Neuronal stem cell (in vitro differentiated cells): ENCODE data around the gene SFXN5.

Experiments
- DNase-seq: peaks from one replicate; pipeline ENCODE4 v3.0.0-alpha.2; 2013; ENCODE audit warnings: low spot score
- H2AFZ ChIP-seq: one replicate; pipeline ENCODE4 v1.6.1; 2013; ENCODE audit warnings: mild to moderate bottlenecking, low read length, inconsistent platforms
- H2AK5ac ChIP-seq: 2 replicates; pipeline ENCODE4 v1.6.1; 2013; ENCODE audit warnings: low read depth, mild to moderate bottlenecking, inconsistent platforms, low read length, moderate library complexity, mixed read lengths
- H2BK120ac ChIP-seq: 2 replicates; pipeline ENCODE4 v1.6.1; 2013; ENCODE audit warnings: low read depth, mild to moderate bottlenecking, inconsistent platforms, low read length, moderate library complexity, mixed read lengths
- H2BK12ac ChIP-seq: one replicate; pipeline ENCODE4 v1.6.1; 2013; ENCODE audit warnings: low read length, inconsistent platforms
- H2BK15ac ChIP-seq: 2 replicates; pipeline ENCODE4 v1.6.1; 2013; ENCODE audit warnings: mild to moderate bottlenecking, low read length, inconsistent platforms, mixed read lengths
- H2BK5ac ChIP-seq: one replicate; pipeline ENCODE4 v1.6.1; 2013; ENCODE audit warnings: inconsistent platforms, mild to moderate bottlenecking, low read length, moderate library complexity
- H3K14ac ChIP-seq: one replicate; pipeline ENCODE4 v1.6.1; 2013; ENCODE audit warnings: low read length, inconsistent platforms
- H3K18ac ChIP-seq: 2 replicates; pipeline ENCODE4 v1.6.1; 2013; ENCODE audit warnings: low read length, inconsistent platforms
- H3K23ac ChIP-seq: 2 replicates; pipeline ENCODE4 v1.6.1; 2013; ENCODE audit warnings: low read depth, mild to moderate bottlenecking, mixed read lengths, low read length, inconsistent platforms; ENCODE audit not compliant: poor library complexity
- H3K27ac ChIP-seq: replicated peaks from 3 replicates; pipeline ENCODE4 v1.5.1; 2013; ENCODE audit warnings: low read length, inconsistent platforms
- H3K27me3 ChIP-seq, 3 experiments: 2 replicates each; pipeline ENCODE4 v1.6.1; 2013; ENCODE audit warnings: low read length in 3 of 3, mild to moderate bottlenecking in 2 of 3, inconsistent platforms in 1 of 3, low read depth in 1 of 3, mixed read lengths in 1 of 3, moderate library complexity in 1 of 3; ENCODE audit not compliant: control insufficient read depth in 3 of 3, insufficient read depth in 3 of 3
- H3K36me3 ChIP-seq, 2 donors: replicated peaks in 1 of 2; 2 replicates each; pipeline ENCODE4 v1.6.1; 2013; ENCODE audit warnings: low read length in 2 of 2; ENCODE audit not compliant: control insufficient read depth in 2 of 2, insufficient read depth in 2 of 2
- H3K4ac ChIP-seq: 2 replicates; pipeline ENCODE4 v1.6.1; 2013; ENCODE audit warnings: inconsistent platforms, mild to moderate bottlenecking, low read length, moderate library complexity
- H3K4me1 ChIP-seq, 2 donors: 1 replicate in 1 of 2; 2 replicates in 1 of 2; pipeline ENCODE4 v1.6.1; 2013; ENCODE audit warnings: low read length in 2 of 2, low read depth in 1 of 2; ENCODE audit not compliant: control insufficient read depth in 2 of 2, insufficient read depth in 1 of 2
- H3K4me2 ChIP-seq: one replicate; pipeline ENCODE4 v1.6.1; 2013; ENCODE audit warnings: mild to moderate bottlenecking, low read length, inconsistent platforms; ENCODE audit not compliant: insufficient read depth, poor library complexity, severe bottlenecking
- H3K4me3 ChIP-seq, 2 donors: 2 replicates each; pipeline ENCODE4 v1.5.1; 2013; ENCODE audit warnings: low read length in 2 of 2, mild to moderate bottlenecking in 2 of 2, inconsistent platforms in 1 of 2, moderate library complexity in 1 of 2
- H3K79me1 ChIP-seq: one replicate; pipeline ENCODE4 v1.6.1; 2013; ENCODE audit warnings: low read depth, mild to moderate bottlenecking, inconsistent platforms, low read length, moderate library complexity
- H3K9ac ChIP-seq: one replicate; pipeline ENCODE4 v1.6.1; 2013; ENCODE audit warnings: mild to moderate bottlenecking, low read depth, low read length, inconsistent platforms; ENCODE audit not compliant: poor library complexity
- H3K9me3 ChIP-seq, 2 donors: replicated peaks in 1 of 2; 2 replicates each; pipeline versions ENCODE3 to v1.6.1; 2013; ENCODE audit warnings: low read length in 2 of 2, mild to moderate bottlenecking in 2 of 2, inconsistent platforms in 1 of 2, low read depth in 1 of 2, mixed read lengths in 1 of 2, moderate library complexity in 1 of 2; ENCODE audit not compliant: control insufficient read depth in 2 of 2, insufficient read depth in 1 of 2
- H4K8ac ChIP-seq: one replicate; pipeline ENCODE4 v1.6.1; 2013; ENCODE audit warnings: low read depth, mild to moderate bottlenecking, inconsistent platforms, low read length, moderate library complexity
- H4K91ac ChIP-seq: one replicate; pipeline ENCODE4 v1.6.1; 2013; ENCODE audit warnings: low read length, low read depth, mild to moderate bottlenecking, inconsistent platforms; ENCODE audit not compliant: poor library complexity
- WGBS, 2 donors: extraction: QIAGEN DNeasy Blood & Tissue Kit; methylation state at CpG; one replicate each; pipeline ENCODE4 v1.1.7; 2013; ENCODE audit warnings: missing lambda C conversion rate in 2 of 2, mixed read lengths in 1 of 2; ENCODE audit not compliant: insufficient read length in 2 of 2, insufficient replicate concordance in 1 of 2; ENCODE audit errors: extremely low coverage in 2 of 2; 5-methylcytosine and 5-hydroxymethylcytosine counted together

The SFXN5 gene

GRCh38 chr2:73076701-73077423 lies 5.3 kb upstream of the SFXN5 start:
- H3K4ac ChIP-seq = no peak overlapping the region
- no peaks in the 10 kb centered on the region for H3K79me1 ChIP-seq
- H3K4me1 ChIP-seq = peaks cover 0 to 8% of the 10 kb centered on the region in 2 donors
- no peak for DNase-seq
- WGBS, 2 donors = no CpG with 5 or more reads among the region's 8 CpGs
- no peak overlapping the region for H3K4me3 ChIP-seq
- no peak overlapping the region for H3K27ac ChIP-seq
- no peak overlapping the region for H2AFZ ChIP-seq
- H2BK12ac ChIP-seq = no peak overlapping the region
- no peaks in the 10 kb centered on the region for H3K36me3 ChIP-seq
- no peak overlapping the region for H2BK120ac ChIP-seq
- no peak overlapping the region for H3K18ac ChIP-seq
- H3K4me2 ChIP-seq = no peak overlapping the region
- H3K23ac ChIP-seq = no peak overlapping the region
- H4K8ac ChIP-seq = no peak overlapping the region
- H3K9ac ChIP-seq = no peak overlapping the region
- H4K91ac ChIP-seq = no peak overlapping the region
- H3K14ac ChIP-seq = no peak overlapping the region
- no peak overlapping the region for H2BK5ac ChIP-seq
- H2AK5ac ChIP-seq = no peak overlapping the region
- peaks cover 0 to 8% (median 8%) of the 10 kb centered on the region in 3 experiments for H3K27me3 ChIP-seq
- H2BK15ac ChIP-seq = no peak overlapping the region
- H3K9me3 ChIP-seq = no peaks in the 10 kb centered on the region

DNA sequence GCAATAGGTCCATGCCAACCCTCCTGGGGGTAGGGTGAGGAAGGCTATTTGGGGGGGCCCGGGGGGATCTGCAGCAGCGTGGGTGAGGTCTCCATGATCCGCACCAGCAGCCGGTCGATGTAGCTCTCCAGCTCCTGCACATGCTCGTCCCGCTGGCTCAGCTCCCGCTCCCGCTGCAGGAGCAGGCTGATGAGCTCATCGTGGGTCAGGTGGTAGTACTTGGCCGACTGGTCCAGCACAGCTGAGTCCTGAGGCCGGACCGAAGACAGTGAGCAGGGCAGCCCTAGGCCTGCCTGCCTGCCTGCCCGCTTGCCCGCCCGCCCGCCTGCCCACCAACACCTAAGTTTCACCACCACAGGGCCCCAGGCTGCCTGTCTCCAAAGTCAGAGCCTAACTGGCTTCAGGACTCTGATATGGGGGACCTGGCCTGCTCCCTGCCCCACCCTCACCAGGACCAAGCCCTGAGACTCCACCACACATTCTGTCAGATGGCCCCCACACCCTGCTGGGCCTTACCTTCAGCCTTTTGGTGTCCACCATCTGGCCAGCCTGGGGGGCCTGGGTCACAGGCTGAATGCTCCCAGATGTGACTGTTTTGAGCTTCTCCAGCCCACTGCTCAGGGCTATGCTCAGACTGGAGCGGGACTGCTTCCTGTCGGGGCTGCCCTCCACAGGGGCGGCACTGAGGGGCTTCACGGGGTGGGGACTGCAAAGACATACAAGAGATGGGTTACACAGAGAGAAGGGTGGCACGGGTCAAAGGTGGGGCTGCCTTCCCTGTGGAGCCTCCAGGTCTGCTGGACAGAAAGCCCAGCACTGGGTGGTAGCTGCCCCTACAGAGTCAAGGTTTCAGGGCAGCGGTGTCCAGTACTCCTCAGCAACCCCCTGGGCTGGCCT lies 4.2 kb upstream of the SFXN5 start:
- peak overlapping the region; percentile 91 for H3K14ac ChIP-seq

DNA sequence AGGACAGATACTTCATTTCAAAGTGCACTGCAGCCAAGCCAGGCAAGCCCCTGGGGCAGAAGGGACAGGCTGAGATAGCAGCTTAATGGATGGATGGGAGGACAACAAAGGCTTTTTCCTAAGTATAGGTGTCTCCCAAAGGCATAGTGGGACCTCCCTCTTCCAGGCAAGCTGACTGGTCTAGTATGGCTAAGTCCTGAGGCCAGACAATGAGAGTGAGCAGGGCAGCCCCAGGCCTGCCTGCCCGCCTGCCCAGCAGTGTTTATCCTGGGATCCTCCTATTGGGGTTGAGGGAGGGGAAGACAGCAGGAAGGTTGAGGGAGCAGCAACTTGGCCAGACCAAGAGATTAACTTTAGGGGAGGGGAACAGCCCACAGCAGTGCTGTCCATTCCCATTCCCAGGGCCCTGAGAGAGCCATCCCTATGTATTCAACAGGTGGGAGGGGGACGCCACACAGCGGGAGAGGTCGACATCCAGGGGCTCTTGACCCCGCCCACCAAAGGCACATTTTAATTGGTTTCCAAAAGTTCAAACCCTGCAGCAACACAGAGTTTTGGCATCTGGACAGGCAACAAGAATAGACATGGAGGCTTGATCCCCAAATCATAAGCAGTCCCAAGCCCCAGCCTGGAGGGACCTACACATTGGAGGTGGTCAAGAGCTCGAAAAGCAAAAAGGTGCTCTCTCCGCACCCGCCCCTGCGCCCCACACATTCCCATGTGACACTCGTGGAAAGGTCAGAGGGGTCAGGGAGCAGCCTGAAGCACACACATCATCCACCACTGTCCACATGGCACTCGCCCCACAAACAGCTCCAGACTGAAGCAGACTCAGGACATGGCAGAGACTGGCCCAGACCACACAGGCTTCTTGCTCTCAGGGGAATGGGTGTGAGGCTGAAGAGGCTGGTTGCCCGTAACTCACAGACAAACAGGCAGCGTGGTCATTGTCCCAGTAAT lies 2.9 kb upstream of the SFXN5 start:
- Histone ChIP-seq H3K4me3 (no peak overlapping the region), H3K36me3 (no peaks in the 10 kb centered on the region), H3K9me3 (no peaks in the 10 kb centered on the region), H3K4me2 (no peak overlapping the region), H2BK5ac (no peak overlapping the region), H3K14ac (no peak overlapping the region), H4K8ac (no peak overlapping the region), H3K4ac (no peak overlapping the region), H3K79me1 (no peaks in the 10 kb centered on the region), H2BK12ac (no peak overlapping the region), H2AK5ac (no peak overlapping the region), H2AFZ (no peak overlapping the region), H3K18ac (no peak overlapping the region), H3K9ac (no peak overlapping the region), H4K91ac (no peak overlapping the region), H3K23ac (no peak overlapping the region), H2BK120ac (no peak overlapping the region), H3K27me3 (peaks cover 0 to 20% (median 8%) of the 10 kb centered on the region in 3 experiments), H3K4me1 (peaks cover 8% of the 10 kb centered on the region in 2 donors), H3K27ac (no peak overlapping the region), H2BK15ac (no peak overlapping the region)
- no peak for DNase-seq
- WGBS, 2 donors = no CpG with 5 or more reads among the region's 13 CpGs

More for the DNA sequence above, 4.2 kb upstream of the SFXN5 start:
- Histone ChIP-seq H3K4me3 (no peak overlapping the region), H3K9ac (no peak overlapping the region), H3K4ac (no peak overlapping the region), H3K4me2 (no peak overlapping the region), H3K79me1 (no peaks in the 10 kb centered on the region), H3K18ac (no peak overlapping the region), H2BK12ac (no peak overlapping the region), H3K4me1 (peaks cover 2 to 6% of the 10 kb centered on the region in 2 donors), H2BK120ac (no peak overlapping the region), H4K8ac (no peak overlapping the region), H2BK15ac (no peak overlapping the region), H3K36me3 (no peaks in the 10 kb centered on the region), H2AK5ac (no peak overlapping the region), H3K27me3 (peaks cover 0 to 9% (median 8%) of the 10 kb centered on the region in 3 experiments), H3K27ac (no peak overlapping the region), H2AFZ (no peak overlapping the region), H3K9me3 (no peaks in the 10 kb centered on the region), H4K91ac (no peak overlapping the region), H2BK5ac (no peak overlapping the region), H3K23ac (no peak overlapping the region)
- WGBS, 2 donors = no CpG with 5 or more reads among the region's 23 CpGs
- DNase-seq = no peak
